WI38 (cell line): Measurements from ENCODE around the gene DELE1.

Experiments used
- H3K4me3 ChIP-seq: 2 replicates; pipeline ENCODE4 v1.5.1; 2011; ENCODE audit warnings: low read depth, mild to moderate bottlenecking, control low read depth, low read length
- CTCF ChIP-seq: IDR thresholded peaks from 2 replicates; pipeline ENCODE4 v1.5.1; 2012; ENCODE audit warnings: low read depth, mild to moderate bottlenecking, control low read depth, low read length

Gene DELE1

GRCh38 chr5:141898448-141899049 lies 25.1 kb upstream of the DELE1 start:
- no peak overlapping the region for H3K4me3 ChIP-seq
- TF ChIP-seq CTCF, result no peak

- no peak for TF ChIP-seq CTCF
- no peak overlapping the region for H3K4me3 ChIP-seq
Measured at GRCh38 chr5:141902015-141902814, 21.5 kb upstream of the DELE1 start.

- no peak overlapping the region for H3K4me3 ChIP-seq
- no peak for TF ChIP-seq CTCF
Measured at GRCh38 chr5:141903261-141903660, 20.4 kb upstream of the DELE1 start.

DNA sequence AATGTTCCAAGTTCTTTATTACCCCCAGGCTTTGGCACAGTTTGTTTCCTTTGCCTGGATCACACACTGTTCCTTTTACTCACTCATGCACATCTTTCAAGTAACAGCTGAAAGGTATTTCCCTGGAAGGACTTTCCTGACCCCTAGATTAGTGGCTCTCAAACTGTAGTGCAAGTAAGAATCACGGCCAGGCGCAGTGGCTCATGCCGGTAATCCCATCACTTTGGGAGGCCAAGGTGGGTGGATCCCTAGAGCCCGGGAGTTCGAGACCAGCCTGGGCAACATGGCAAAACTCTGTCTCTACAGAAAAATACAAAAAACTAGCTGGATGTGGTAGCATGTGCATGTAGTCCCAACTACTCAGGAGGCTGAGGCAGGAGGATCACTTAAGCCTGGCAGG lies 19.1 kb upstream of the DELE1 start:
- TF ChIP-seq CTCF, result no peak
- no peak overlapping the region for H3K4me3 ChIP-seq

DNA sequence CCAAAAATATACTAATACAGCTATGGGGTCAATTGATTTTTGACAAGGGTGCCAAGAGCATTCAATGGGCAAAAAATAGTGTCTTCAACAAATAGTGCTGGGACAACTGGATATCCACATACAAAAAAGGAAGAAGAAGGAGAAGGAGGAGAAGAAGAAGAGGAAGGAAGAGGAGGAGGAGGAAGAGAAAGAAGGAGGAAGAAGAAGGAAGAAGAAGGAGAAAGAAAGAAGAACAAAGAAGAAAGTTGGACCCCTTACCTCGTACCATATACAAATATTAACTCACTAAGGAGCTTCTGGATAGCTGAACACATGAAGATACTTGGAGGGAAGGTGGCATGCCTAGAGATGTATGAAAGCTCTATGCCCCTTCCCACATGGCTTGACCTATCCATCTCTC lies 17.2 kb upstream of the DELE1 start:
- no peak overlapping the region for H3K4me3 ChIP-seq
- no peak for TF ChIP-seq CTCF

DNA sequence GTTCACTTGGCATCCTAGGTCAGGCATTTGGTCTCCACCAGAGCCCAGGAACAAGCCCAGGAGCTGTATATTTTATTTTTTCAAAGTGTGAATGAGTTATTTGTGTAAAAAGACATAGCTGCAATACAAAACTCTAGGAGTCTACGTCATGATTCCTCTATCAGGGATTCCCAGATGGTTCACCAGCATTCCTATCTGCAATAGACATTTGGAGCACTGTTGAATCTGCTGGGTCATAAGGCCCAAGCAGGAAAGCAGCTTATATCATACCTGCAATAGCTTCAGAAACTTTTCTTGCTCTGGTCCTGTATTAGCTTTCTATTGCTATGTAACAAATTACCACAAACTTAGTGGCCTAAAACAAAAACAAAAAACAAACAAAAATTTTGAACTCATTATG lies 16.7 kb upstream of the DELE1 start:
- H3K4me3 ChIP-seq, result no peak overlapping the region
- no peak for TF ChIP-seq CTCF

DNA sequence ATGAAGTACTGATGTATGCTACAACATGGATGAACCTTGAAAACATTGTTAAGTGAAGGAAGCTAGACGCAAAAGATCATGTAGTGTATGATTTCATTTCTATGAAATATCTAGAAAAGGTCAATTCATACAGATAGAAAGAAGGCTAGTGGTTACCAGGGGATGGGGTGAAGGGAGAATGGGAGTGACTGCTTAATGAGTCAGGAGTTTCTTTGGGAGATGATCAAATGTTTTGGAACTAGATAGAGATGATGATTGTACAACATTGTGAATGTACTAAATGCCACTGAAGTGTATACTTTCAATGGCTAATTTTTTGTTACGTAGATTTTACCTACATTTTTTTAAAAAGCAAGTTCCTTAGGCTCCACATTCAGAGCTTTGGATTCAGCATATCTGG lies 14.9 kb upstream of the DELE1 start:
- H3K4me3 ChIP-seq, result no peak overlapping the region
- TF ChIP-seq CTCF, result no peak
